HEK293 (cell line): ENCODE results near the gene MYO1F.

Experiments used
- CTCF ChIA-PET: fragments of 350-600 bp; formaldehyde crosslinking; extraction: SDS; loops from one replicate; lab custom pipeline; 2021; ENCODE audit warnings: antibody characterized with exemption; lab: Yijun Ruan, JAX
- POLR2A ChIA-PET: fragments of 300-600 bp; formaldehyde crosslinking; extraction: SDS; loops from one replicate; lab custom pipeline; 2020; ENCODE audit warnings: antibody characterized with exemption, inconsistent platforms; lab: Yijun Ruan, JAX
- H3K27ac ChIP-seq: fragments of 200-500 bp; sonication (Bioruptor generic); 2 replicates; pipeline ENCODE4 v1.5.1; 2014; ENCODE audit warnings: low read depth, low read length, control low read depth, inconsistent platforms; ENCODE audit errors: extremely low read depth
- H3K36me3 ChIP-seq, 2 experiments: fragments of 200-500 bp in 1 of 2; sonication (Bioruptor generic) in 1 of 2; 1 replicate in 1 of 2; 2 replicates in 1 of 2; pipeline ENCODE4 v1.5.1; 2014 to 2017; ENCODE audit warnings: inconsistent platforms in 2 of 2, low read length in 2 of 2; ENCODE audit not compliant: control insufficient read depth in 2 of 2, insufficient read depth in 1 of 2
- H3K4me1 ChIP-seq: fragments of 200-500 bp; sonication (Bioruptor generic); 2 replicates; pipeline ENCODE4 v1.5.1; 2014; ENCODE audit warnings: mild to moderate bottlenecking, low read length, inconsistent platforms; ENCODE audit not compliant: control insufficient read depth, insufficient read depth
- H3K4me3 ChIP-seq: 2 replicates; pipeline ENCODE4 v1.5.1; 2011; ENCODE audit warnings: low read depth, mild to moderate bottlenecking, control low read depth, low read length, moderate library complexity
- H3K9me3 ChIP-seq: fragments of 200-500 bp; sonication (Bioruptor generic); 2 replicates; pipeline ENCODE4 v1.5.1; 2014; ENCODE audit warnings: low read depth, low read length, inconsistent platforms; ENCODE audit not compliant: control insufficient read depth, insufficient read depth
- IKZF3 ChIP-seq: fragments of 450-650 bp; IDR thresholded peaks from 2 replicates; pipeline ENCODE4 v1.5.0; 2018; ENCODE audit warnings: missing biosample characterization, mild to moderate bottlenecking, missing genetic modification characterization, moderate library complexity
- KLF16 ChIP-seq: fragments of 450-650 bp; formaldehyde crosslinking; IDR thresholded peaks from 2 replicates; pipeline ENCODE4 v1.5.1; 2017; ENCODE audit warnings: missing biosample characterization, missing genetic modification characterization
- PRDM1 ChIP-seq: fragments of 450-650 bp; formaldehyde crosslinking; IDR thresholded peaks from 2 replicates; pipeline ENCODE4; 2016; ENCODE audit warnings: missing biosample characterization, missing genetic modification characterization
- SALL2 ChIP-seq: fragments of 450-650 bp; formaldehyde crosslinking; IDR thresholded peaks from 2 replicates; pipeline ENCODE4 v1.5.0; 2017; ENCODE audit warnings: missing biosample characterization, mild to moderate bottlenecking, missing genetic modification characterization, borderline replicate concordance
- ZBTB48 ChIP-seq: fragments of 450-650 bp; formaldehyde crosslinking; IDR thresholded peaks from 2 replicates; pipeline ENCODE4 v1.5.1; 2016; ENCODE audit warnings: missing biosample characterization, missing genetic modification characterization
- ZNF132 ChIP-seq: fragments of 450-650 bp; formaldehyde crosslinking; IDR thresholded peaks from 2 replicates; pipeline ENCODE4 v1.5.1; 2017; ENCODE audit warnings: missing biosample characterization, missing genetic modification characterization, borderline replicate concordance
- ZNF133 ChIP-seq: fragments of 450-650 bp; formaldehyde crosslinking; IDR thresholded peaks from 2 replicates; pipeline ENCODE4 v1.5.1; 2016; ENCODE audit warnings: missing biosample characterization, missing genetic modification characterization
- ZNF223 ChIP-seq: fragments of 450-650 bp; formaldehyde crosslinking; IDR thresholded peaks from 2 replicates; pipeline ENCODE4 v1.5.1; 2016; ENCODE audit warnings: missing biosample characterization, missing genetic modification characterization
- ZNF23 ChIP-seq: fragments of 450-650 bp; formaldehyde crosslinking; IDR thresholded peaks from 2 replicates; pipeline ENCODE4 v1.5.1; 2016; ENCODE audit warnings: missing biosample characterization, missing genetic modification characterization, borderline replicate concordance
- ZNF366 ChIP-seq: fragments of 450-650 bp; formaldehyde crosslinking; conservative IDR thresholded peaks from 2 replicates; pipeline ENCODE4 v1.5.1; 2016; ENCODE audit warnings: missing biosample characterization, missing genetic modification characterization
- ZNF37A ChIP-seq: fragments of 450-650 bp; IDR thresholded peaks from 2 replicates; pipeline ENCODE4 v1.5.1; 2018; ENCODE audit warnings: missing biosample characterization, missing genetic modification characterization
- ZNF530 ChIP-seq: fragments of 450-650 bp; formaldehyde crosslinking; IDR thresholded peaks from 2 replicates; pipeline ENCODE4 v1.5.1; 2016; ENCODE audit warnings: low read depth, missing biosample characterization, missing genetic modification characterization
- ZNF600 ChIP-seq: fragments of 450-650 bp; formaldehyde crosslinking; IDR thresholded peaks from 2 replicates; pipeline ENCODE4 v1.5.1; 2016; ENCODE audit warnings: missing biosample characterization, missing genetic modification characterization
- ZNF621 ChIP-seq: fragments of 450-650 bp; formaldehyde crosslinking; IDR thresholded peaks from 2 replicates; pipeline ENCODE4 v1.5.1; 2017; ENCODE audit warnings: missing biosample characterization, missing genetic modification characterization
- ZSCAN30 ChIP-seq: fragments of 450-650 bp; IDR thresholded peaks from 2 replicates; pipeline ENCODE4 v1.5.1; 2018; ENCODE audit warnings: missing biosample characterization, mild to moderate bottlenecking, missing genetic modification characterization, moderate library complexity
- TF ChIP-seq, protein P1 (sequence below): fragments of 450-650 bp; formaldehyde crosslinking; IDR thresholded peaks from 2 replicates; pipeline ENCODE4 v1.5.1; 2016; ENCODE audit warnings: missing biosample characterization, missing genetic modification characterization
- TF ChIP-seq, protein P2 (sequence below): fragments of 450-650 bp; formaldehyde crosslinking; IDR thresholded peaks from 2 replicates; pipeline ENCODE4 v1.5.1; 2016; ENCODE audit warnings: missing biosample characterization, missing genetic modification characterization, borderline replicate concordance
- TF ChIP-seq, protein P3 (sequence below): fragments of 450-650 bp; formaldehyde crosslinking; IDR thresholded peaks from 2 replicates; pipeline ENCODE4 v1.5.1; 2017; ENCODE audit warnings: missing biosample characterization, missing genetic modification characterization
- TF ChIP-seq, protein P4 (sequence below): fragments of 450-650 bp; formaldehyde crosslinking; conservative IDR thresholded peaks from 2 replicates; pipeline ENCODE4 v1.5.1; 2016; ENCODE audit warnings: low read depth, missing biosample characterization, missing genetic modification characterization
- TF ChIP-seq, protein P5 (sequence below): fragments of 450-650 bp; formaldehyde crosslinking; IDR thresholded peaks from 2 replicates; pipeline ENCODE4 v1.5.1; 2016; ENCODE audit warnings: missing biosample characterization, missing genetic modification characterization

Gene MYO1F

DNA sequence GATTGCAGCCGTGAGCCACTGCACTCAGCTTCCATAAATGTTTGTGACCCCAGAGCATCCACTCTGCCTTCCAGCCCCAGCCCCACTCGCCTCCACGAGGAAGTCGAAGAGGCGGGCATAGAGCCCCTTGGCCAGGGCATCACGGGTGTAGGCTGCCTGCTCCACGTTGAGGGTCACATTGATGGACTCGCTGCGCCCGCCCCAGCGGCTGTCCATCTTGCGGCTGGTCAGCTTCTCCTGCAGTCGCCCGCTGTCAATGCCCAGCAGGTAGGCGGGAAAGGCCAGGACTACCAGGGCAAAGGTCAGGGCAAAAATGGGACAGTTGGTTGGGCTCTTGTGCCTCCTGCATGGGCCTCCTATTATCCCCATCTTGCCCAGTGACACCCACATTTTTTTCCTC is 27.2 kb downstream of the MYO1F start (continued):
- no peak for TF ChIP-seq ZNF132 (tag by site-specific recombination)
- TF ChIP-seq ZNF366 (tag by site-specific recombination): no peak
- no peak for TF ChIP-seq PRDM1 (tag by site-specific recombination)
- TF ChIP-seq, protein P1, sequence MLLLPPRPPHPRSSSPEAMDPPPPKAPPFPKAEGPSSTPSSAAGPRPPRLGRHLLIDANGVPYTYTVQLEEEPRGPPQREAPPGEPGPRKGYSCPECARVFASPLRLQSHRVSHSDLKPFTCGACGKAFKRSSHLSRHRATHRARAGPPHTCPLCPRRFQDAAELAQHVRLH: no peak

DNA sequence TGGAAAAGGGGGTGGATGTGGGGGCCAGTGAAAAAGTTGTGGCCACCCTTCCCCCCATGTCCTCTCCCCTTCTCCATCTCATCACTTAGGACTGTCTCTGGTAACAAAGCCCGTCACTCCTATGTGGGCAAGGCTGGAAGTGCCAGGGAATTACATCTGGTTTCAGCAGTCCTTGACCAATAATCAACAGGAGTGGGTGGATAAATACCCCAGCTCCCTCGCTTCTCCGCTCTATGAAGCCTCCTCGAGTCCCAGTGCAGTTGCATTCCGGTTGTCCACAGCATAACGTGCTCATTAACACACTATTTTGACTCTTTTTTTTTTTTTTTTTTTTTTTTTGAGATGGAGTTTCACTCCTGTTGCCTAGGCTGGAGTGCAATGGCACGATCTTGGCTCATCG is 31.5 kb downstream of the MYO1F start:
- no peaks in the 10 kb centered on the region for H3K9me3 ChIP-seq
- CTCF ChIA-PET: interaction anchor here (1.2 kb wide), 1 partner anchor 35 kb away, joined by 4 read pairs; no protein-coding TSS in a partner anchor

DNA sequence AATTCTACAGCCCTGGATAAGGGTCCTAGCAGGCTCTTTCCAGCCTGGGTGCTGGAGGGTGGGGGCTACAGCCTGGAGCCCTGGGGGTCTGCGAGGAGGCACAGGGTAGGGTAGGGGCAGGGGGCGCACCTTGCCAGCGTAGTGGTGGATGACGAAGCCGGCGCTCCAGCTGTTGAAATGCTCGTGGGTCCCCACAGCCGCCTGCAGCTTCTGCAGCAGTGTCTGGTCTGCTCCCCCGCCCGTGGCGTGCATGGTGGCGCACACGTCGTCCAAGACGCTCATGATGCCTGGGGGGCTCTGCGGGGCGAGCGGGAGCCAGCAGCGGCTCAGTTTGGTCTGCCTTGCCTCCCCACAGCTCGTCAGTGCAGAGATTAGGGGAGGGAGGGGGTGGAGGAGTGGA is 33.1 kb downstream of the MYO1F start:
- TF ChIP-seq ZNF621: no peak
- TF ChIP-seq, protein P2, sequence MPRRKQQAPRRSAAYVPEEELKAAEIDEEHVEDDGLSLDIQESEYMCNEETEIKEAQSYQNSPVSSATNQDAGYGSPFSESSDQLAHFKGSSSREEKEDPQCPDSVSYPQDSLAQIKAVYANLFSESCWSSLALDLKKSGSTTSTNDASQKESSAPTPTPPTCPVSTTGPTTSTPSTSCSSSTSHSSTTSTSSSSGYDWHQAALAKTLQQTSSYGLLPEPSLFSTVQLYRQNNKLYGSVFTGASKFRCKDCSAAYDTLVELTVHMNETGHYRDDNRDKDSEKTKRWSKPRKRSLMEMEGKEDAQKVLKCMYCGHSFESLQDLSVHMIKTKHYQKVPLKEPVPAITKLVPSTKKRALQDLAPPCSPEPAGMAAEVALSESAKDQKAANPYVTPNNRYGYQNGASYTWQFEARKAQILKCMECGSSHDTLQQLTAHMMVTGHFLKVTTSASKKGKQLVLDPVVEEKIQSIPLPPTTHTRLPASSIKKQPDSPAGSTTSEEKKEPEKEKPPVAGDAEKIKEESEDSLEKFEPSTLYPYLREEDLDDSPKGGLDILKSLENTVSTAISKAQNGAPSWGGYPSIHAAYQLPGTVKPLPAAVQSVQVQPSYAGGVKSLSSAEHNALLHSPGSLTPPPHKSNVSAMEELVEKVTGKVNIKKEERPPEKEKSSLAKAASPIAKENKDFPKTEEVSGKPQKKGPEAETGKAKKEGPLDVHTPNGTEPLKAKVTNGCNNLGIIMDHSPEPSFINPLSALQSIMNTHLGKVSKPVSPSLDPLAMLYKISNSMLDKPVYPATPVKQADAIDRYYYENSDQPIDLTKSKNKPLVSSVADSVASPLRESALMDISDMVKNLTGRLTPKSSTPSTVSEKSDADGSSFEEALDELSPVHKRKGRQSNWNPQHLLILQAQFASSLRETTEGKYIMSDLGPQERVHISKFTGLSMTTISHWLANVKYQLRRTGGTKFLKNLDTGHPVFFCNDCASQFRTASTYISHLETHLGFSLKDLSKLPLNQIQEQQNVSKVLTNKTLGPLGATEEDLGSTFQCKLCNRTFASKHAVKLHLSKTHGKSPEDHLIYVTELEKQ (tag by site-specific recombination): no peak
- TF ChIP-seq SALL2: no peak
- no peak for TF ChIP-seq KLF16 (tag by site-specific recombination)
- no peak for TF ChIP-seq ZNF133 (tag by site-specific recombination)
- no peak for TF ChIP-seq ZNF23 (tag by site-specific recombination)
- Histone ChIP-seq H3K4me1 (no peaks in the 10 kb centered on the region), H3K27ac (no peak overlapping the region), H3K36me3 (no peaks in the 10 kb centered on the region; a peak in 1 of 3 replicates), H3K9me3 (no peaks in the 10 kb centered on the region), H3K4me3 (no peak overlapping the region)
- ChIA-PET CTCF (no interaction called here), POLR2A (interaction anchor here (0.7 kb wide), 1 partner anchor 18 kb away, joined by 3 read pairs; no protein-coding TSS in a partner anchor)

More for the DNA sequence above, 31.5 kb downstream of the MYO1F start:
- POLR2A ChIA-PET: no interaction called here
- Histone ChIP-seq H3K36me3 (no peaks in the 10 kb centered on the region; a peak in 1 of 3 replicates), H3K4me3 (no peak overlapping the region), H3K4me1 (no peaks in the 10 kb centered on the region), H3K27ac (no peak overlapping the region)
- peak; percentile 94 for TF ChIP-seq ZNF37A (tag by site-specific recombination)
- TF ChIP-seq, protein P3, sequence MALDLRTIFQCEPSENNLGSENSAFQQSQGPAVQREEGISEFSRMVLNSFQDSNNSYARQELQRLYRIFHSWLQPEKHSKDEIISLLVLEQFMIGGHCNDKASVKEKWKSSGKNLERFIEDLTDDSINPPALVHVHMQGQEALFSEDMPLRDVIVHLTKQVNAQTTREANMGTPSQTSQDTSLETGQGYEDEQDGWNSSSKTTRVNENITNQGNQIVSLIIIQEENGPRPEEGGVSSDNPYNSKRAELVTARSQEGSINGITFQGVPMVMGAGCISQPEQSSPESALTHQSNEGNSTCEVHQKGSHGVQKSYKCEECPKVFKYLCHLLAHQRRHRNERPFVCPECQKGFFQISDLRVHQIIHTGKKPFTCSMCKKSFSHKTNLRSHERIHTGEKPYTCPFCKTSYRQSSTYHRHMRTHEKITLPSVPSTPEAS (tag by site-specific recombination): no peak
- no peak for TF ChIP-seq IKZF3 (tag by site-specific recombination)

DNA sequence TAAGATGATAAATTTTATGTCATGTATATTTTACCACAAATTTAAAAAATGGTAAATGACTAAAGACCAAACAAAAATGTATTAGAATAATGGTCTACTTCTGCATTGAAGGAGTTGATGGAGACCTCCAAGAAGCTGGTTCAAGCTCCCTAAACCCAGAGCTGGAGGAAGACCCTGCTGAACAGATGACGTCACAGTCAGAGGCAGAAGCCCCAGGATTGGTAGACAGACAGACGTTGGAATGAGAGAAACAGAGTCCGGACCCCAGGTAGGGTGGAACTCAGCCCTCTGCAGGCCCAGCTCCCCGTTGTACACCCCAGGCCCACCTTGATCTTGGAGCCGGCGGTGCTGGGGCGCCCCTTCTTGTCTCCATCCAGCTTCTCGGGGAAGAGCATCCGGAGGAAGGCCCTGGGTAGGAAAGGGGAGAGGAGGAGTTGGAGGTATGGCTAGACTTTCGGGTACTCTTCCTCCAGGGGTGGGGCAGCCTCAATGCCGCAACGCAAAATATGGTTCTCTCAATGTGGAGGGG is 37.6 kb downstream of the MYO1F start:
- POLR2A ChIA-PET: no interaction called here
- H3K36me3 ChIP-seq: no peaks in the 10 kb centered on the region
- no peak overlapping the region for H3K4me3 ChIP-seq
- CTCF ChIA-PET: interaction anchor here (0.6 kb wide), 1 partner anchor 186 kb away, joined by 3 read pairs; no protein-coding TSS in a partner anchor
- H3K4me1 ChIP-seq: no peaks in the 10 kb centered on the region
- no peak overlapping the region for H3K27ac ChIP-seq
- no peaks in the 10 kb centered on the region for H3K9me3 ChIP-seq
- no peak for TF ChIP-seq ZNF530 (tag by site-specific recombination)
- TF ChIP-seq, protein P4, sequence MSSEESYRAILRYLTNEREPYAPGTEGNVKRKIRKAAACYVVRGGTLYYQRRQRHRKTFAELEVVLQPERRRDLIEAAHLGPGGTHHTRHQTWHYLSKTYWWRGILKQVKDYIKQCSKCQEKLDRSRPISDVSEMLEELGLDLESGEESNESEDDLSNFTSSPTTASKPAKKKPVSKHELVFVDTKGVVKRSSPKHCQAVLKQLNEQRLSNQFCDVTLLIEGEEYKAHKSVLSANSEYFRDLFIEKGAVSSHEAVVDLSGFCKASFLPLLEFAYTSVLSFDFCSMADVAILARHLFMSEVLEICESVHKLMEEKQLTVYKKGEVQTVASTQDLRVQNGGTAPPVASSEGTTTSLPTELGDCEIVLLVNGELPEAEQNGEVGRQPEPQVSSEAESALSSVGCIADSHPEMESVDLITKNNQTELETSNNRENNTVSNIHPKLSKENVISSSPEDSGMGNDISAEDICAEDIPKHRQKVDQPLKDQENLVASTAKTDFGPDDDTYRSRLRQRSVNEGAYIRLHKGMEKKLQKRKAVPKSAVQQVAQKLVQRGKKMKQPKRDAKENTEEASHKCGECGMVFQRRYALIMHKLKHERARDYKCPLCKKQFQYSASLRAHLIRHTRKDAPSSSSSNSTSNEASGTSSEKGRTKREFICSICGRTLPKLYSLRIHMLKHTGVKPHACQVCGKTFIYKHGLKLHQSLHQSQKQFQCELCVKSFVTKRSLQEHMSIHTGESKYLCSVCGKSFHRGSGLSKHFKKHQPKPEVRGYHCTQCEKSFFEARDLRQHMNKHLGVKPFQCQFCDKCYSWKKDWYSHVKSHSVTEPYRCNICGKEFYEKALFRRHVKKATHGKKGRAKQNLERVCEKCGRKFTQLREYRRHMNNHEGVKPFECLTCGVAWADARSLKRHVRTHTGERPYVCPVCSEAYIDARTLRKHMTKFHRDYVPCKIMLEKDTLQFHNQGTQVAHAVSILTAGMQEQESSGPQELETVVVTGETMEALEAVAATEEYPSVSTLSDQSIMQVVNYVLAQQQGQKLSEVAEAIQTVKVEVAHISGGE: no peak
- no peak for TF ChIP-seq ZNF600 (tag by site-specific recombination)
- TF ChIP-seq ZNF223 (tag by site-specific recombination): no peak
- TF ChIP-seq ZBTB48 (tag by site-specific recombination): no peak
- no peak for TF ChIP-seq ZSCAN30
- TF ChIP-seq, protein P5, sequence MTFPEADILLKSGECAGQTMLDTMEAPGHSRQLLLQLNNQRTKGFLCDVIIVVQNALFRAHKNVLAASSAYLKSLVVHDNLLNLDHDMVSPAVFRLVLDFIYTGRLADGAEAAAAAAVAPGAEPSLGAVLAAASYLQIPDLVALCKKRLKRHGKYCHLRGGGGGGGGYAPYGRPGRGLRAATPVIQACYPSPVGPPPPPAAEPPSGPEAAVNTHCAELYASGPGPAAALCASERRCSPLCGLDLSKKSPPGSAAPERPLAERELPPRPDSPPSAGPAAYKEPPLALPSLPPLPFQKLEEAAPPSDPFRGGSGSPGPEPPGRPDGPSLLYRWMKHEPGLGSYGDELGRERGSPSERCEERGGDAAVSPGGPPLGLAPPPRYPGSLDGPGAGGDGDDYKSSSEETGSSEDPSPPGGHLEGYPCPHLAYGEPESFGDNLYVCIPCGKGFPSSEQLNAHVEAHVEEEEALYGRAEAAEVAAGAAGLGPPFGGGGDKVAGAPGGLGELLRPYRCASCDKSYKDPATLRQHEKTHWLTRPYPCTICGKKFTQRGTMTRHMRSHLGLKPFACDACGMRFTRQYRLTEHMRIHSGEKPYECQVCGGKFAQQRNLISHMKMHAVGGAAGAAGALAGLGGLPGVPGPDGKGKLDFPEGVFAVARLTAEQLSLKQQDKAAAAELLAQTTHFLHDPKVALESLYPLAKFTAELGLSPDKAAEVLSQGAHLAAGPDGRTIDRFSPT (tag by site-specific recombination): no peak
